C4-2B (cell line): Measurements from ENCODE around the gene ACOXL.

ENCODE experiments used
- CTCF ChIP-seq: fragments of 450-650 bp; conservative IDR thresholded peaks from 2 replicates; pipeline ENCODE4 v1.5.1; 2017; ENCODE audit warnings: mild to moderate bottlenecking
- ZFX ChIP-seq: fragments of 450-650 bp; IDR thresholded peaks from 2 replicates; pipeline ENCODE4 v1.6.1; 2017

- no peak for TF ChIP-seq CTCF
- no peak for TF ChIP-seq ZFX
Observed at GRCh38 chr2:110751642-110752041, 19.3 kb downstream of the ACOXL start.
